Muscle of arm (tissue), 12 donors: ENCODE data around the gene HDGFL3. TPM values are rescaled to one million over a fixed set of nuclear protein-coding genes. Genes with fewer than 3 reads are reported as not detected.

Experiments
- polyA plus RNA-seq, 12 donors: library from polyadenylated mRNA; unstranded; fragments of 120-200 nt; gene quantifications; one replicate each; pipeline ENCODE4 v1.2.1, GENCODE V29; 2013; ENCODE audit not compliant: insufficient read length in 12 of 12

The HDGFL3 gene
- polyA plus RNA-seq, 12 donors = 38.3 to 94.3 (median 53.0) TPM

Other genes starting within 250 kb of the HDGFL3 start
- 10 to 100 TPM in 11 of 12 donors, not detected in 1; 23.0 to 34.5 (median 31.9) TPM for gene RAMAC, start 221.6 kb downstream of the HDGFL3 start, polyA plus RNA-seq
- gene C15orf40, start 196.2 kb downstream of the HDGFL3 start, polyA plus RNA-seq = 10 to 100 TPM in 11 of 12 donors, not detected in 1; 14.6 to 23.7 (median 18.8) TPM
- 100 to 1,000 TPM in 10 of 12 donors, 10 to 100 TPM in 1, not detected in 1; 71.1 to 160 (median 134) TPM for gene BTBD1, start 140.6 kb downstream of the HDGFL3 start, polyA plus RNA-seq
- 10 to 100 TPM in 11 of 12 donors, not detected in 1; 22.6 to 77.5 (median 61.1) TPM for gene TM6SF1, start 100.2 kb downstream of the HDGFL3 start, polyA plus RNA-seq
- gene BNC1, start 76.8 kb upstream of the HDGFL3 start, polyA plus RNA-seq = 1 to 10 TPM in 10 of 12 donors, not detected in 2; 1.3 to 5.4 (median 2.6) TPM
- gene SH3GL3, start 239.5 kb upstream of the HDGFL3 start, polyA plus RNA-seq = 10 to 100 TPM in 7 of 12 donors, 1 to 10 TPM in 4, not detected in 1; 6.0 to 28.1 (median 11.7) TPM